ENCODE results near the gene S100B. TPM values are rescaled to one million over a fixed set of nuclear protein-coding genes. Genes with fewer than 3 reads are reported as not detected.
A peak's percentile ranks its signal among the peaks of the same experiment; 100 is the strongest.

Gene S100B
- total RNA-seq, 1 donor from 2014 or later = 0.54 TPM

DNA sequence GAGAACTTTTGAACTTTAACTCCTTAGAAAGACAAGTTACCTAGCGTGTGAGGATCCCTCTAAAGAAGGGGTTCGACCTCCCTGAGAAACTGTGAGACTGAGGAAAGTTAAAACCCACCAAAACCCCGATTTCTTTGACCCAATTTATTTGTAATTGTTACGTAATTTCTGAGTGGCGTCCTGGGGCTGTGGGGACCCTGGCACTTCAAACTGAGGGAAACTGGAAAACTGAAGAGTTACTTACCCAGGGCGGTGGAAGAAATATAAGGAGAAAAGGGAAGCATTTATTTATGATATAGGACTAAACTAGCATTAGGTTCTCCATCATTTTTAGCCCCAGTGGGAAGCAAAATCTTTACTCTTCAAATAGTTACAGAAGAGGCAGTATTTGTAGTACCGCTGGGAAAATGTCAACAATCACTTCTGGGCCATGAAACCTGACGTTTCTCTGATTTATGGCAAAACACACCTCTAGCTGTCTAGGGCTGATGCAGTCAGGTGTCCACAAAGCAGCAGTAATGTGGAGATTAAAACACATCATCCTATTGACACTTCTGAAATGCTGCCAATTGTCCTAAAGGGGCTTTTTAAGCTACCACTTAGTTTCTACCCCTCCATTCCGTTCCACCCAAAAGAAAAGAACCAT lies 430 bp downstream of the S100B start:
- no peak for DNase-seq (ENCODE audit: low spot score)
- Mint-ChIP-seq H3K9me3 (ENCODE audit: unreplicated experiment) (no peaks in the 10 kb centered on the region), H3K27me3 (ENCODE audit: unreplicated experiment) (peaks cover 5% of the 10 kb centered on the region), H3K27ac (ENCODE audit: unreplicated experiment) (peak overlapping the region; percentile 31), H3K4me3 (ENCODE audit: unreplicated experiment) (peak overlapping the region; percentile 47), H3K36me3 (ENCODE audit: low read depth, unreplicated experiment) (no peaks in the 10 kb centered on the region), H3K4me1 (ENCODE audit: unreplicated experiment) (peaks cover 9% of the 10 kb centered on the region)
- TF ChIP-seq, protein P1, sequence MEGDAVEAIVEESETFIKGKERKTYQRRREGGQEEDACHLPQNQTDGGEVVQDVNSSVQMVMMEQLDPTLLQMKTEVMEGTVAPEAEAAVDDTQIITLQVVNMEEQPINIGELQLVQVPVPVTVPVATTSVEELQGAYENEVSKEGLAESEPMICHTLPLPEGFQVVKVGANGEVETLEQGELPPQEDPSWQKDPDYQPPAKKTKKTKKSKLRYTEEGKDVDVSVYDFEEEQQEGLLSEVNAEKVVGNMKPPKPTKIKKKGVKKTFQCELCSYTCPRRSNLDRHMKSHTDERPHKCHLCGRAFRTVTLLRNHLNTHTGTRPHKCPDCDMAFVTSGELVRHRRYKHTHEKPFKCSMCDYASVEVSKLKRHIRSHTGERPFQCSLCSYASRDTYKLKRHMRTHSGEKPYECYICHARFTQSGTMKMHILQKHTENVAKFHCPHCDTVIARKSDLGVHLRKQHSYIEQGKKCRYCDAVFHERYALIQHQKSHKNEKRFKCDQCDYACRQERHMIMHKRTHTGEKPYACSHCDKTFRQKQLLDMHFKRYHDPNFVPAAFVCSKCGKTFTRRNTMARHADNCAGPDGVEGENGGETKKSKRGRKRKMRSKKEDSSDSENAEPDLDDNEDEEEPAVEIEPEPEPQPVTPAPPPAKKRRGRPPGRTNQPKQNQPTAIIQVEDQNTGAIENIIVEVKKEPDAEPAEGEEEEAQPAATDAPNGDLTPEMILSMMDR (IDR thresholded peaks at IDR 0.05; ENCODE audit: unreplicated experiment) = no peak

DNA sequence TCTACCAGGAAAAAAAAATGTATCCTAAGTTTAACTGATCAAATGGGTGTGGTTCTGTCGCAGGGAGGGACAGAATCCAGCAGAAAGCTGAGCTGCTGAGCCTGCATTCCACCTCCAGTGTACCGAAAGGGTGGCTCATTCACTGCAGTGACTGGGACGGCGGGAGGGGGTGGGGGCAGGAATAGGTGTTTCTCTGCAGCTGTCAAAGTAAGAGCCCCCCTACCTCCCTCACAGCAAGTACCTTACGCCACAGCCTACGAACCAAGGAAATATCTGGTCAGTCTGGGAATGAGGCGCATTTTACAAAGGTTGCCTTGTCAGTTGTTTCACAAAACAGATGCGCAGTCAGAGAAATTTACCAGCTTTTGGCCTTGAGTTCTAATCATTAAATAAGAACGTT lies 1.7 kb downstream of the S100B start:
- peaks cover 5% of the 10 kb centered on the region for H3K27me3 Mint-ChIP-seq (ENCODE audit: unreplicated experiment)
- H3K27ac Mint-ChIP-seq (ENCODE audit: unreplicated experiment) = no peak overlapping the region
- no peak overlapping the region for H3K4me3 Mint-ChIP-seq (ENCODE audit: unreplicated experiment)
- H3K9me3 Mint-ChIP-seq (ENCODE audit: unreplicated experiment) = no peaks in the 10 kb centered on the region
- H3K36me3 Mint-ChIP-seq (ENCODE audit: low read depth, unreplicated experiment) = no peaks in the 10 kb centered on the region
- TF ChIP-seq, protein P1 (IDR thresholded peaks at IDR 0.05; ENCODE audit: unreplicated experiment) = no peak
- DNase-seq (ENCODE audit: low spot score) = no peak
- peaks cover 16% of the 10 kb centered on the region for H3K4me1 Mint-ChIP-seq (ENCODE audit: unreplicated experiment)

DNA sequence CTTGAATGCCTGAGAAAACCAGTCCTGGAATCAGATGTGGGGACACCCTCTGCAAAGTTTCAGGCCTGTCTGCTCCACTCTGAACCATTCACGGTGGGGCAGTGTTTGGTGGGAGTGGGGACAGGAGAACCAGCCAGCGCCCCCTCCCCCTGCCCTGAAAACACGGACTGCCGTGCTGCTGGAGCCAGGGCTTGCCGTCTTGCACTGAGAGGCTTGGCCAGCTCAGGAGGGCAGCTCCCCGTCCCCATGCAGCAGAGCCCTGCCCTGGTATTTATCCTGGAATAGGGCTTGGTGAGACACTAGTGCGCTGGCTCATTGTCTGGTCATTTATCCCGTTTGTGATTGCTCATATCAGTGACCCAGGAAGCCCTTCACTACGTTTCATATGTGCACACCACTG lies 3.9 kb downstream of the S100B start:
- no peak overlapping the region for H3K27ac Mint-ChIP-seq (ENCODE audit: unreplicated experiment)
- no peaks in the 10 kb centered on the region for H3K9me3 Mint-ChIP-seq (ENCODE audit: unreplicated experiment)
- TF ChIP-seq, protein P1 (IDR thresholded peaks at IDR 0.05; ENCODE audit: unreplicated experiment) = no peak
- H3K4me3 Mint-ChIP-seq (ENCODE audit: unreplicated experiment) = no peak overlapping the region
- H3K36me3 Mint-ChIP-seq (ENCODE audit: low read depth, unreplicated experiment) = no peaks in the 10 kb centered on the region
- peaks cover 16% of the 10 kb centered on the region for H3K4me1 Mint-ChIP-seq (ENCODE audit: unreplicated experiment)
- H3K27me3 Mint-ChIP-seq (ENCODE audit: unreplicated experiment) = peaks cover 5% of the 10 kb centered on the region
- no peak for DNase-seq (ENCODE audit: low spot score)

DNA sequence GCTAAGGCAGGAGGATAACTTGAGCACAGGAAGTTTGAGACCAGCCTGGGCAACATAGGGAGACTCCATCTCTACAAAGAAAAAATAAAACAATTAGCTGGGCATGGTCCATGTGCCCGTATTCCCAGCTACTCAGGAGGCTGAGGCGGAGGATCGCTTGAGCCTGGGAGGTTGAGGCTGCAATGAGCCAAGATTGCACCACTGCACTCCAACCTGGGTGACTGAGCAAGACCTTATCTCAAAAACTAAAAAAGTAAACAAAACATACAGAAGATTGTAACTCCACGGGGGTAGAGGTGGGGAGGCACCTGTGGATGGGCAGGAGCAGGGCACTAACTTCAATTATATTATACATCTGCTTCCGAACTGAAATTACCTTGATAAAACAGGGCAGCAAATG lies 4.6 kb downstream of the S100B start:
- peaks cover 6% of the 10 kb centered on the region for H3K36me3 Mint-ChIP-seq (ENCODE audit: low read depth, unreplicated experiment)
- H3K27ac Mint-ChIP-seq (ENCODE audit: unreplicated experiment) = peak overlapping the region; percentile 93
- peaks cover 16% of the 10 kb centered on the region for H3K4me1 Mint-ChIP-seq (ENCODE audit: unreplicated experiment)

More for the DNA sequence above, 4.6 kb downstream of the S100B start:
- Mint-ChIP-seq H3K4me3 (ENCODE audit: unreplicated experiment) (no peak overlapping the region), H3K27me3 (ENCODE audit: unreplicated experiment) (peaks cover 5% of the 10 kb centered on the region), H3K9me3 (ENCODE audit: unreplicated experiment) (no peaks in the 10 kb centered on the region)
- no peak for DNase-seq (ENCODE audit: low spot score)
- TF ChIP-seq, protein P1 (IDR thresholded peaks at IDR 0.05; ENCODE audit: unreplicated experiment) = no peak

Measured in endothelial cell (in vitro differentiated cells).